Endothelial cell of umbilical vein (primary cell): ENCODE data around the gene SLC50A1. TPM values are rescaled to one million over a fixed set of nuclear protein-coding genes. Genes with fewer than 3 reads are reported as not detected.

Source experiments
- BruUV-seq: library from RNA; stranded (reverse); fragments of 400-500 nt; replicated peaks from 2 replicates; lab custom pipeline; 2021; lab: Mats Ljungman, UMichigan
- CTCF ChIA-PET: fragments of 300-600, 350-600 bp; sonication (Branson Sonifier 250); formaldehyde crosslinking; loops from one replicate; lab custom pipeline; 2021; ENCODE audit warnings: antibody characterized with exemption, inconsistent platforms; lab: Charles Lee
- POLR2A ChIA-PET: fragments of 300-600, 350-600 bp; sonication (Branson Sonifier 250); formaldehyde crosslinking; loops from one replicate; lab custom pipeline; 2021; ENCODE audit warnings: antibody characterized with exemption, inconsistent platforms; lab: Charles Lee
- DNase-seq: peaks from one replicate; pipeline ENCODE4 v3.0.0-alpha.2; 2011; ENCODE audit warnings: low read depth, low spot score
- FAIRE-seq: peaks from 2 replicates; lab custom pipeline; 2011; peaks lifted over from hg19 to GRCh38; lab: Jason Lieb, UNC
- H2AFZ ChIP-seq: 2 replicates; pipeline ENCODE4 v1.6.0; 2012; ENCODE audit warnings: low read depth, low read length, control low read depth, inconsistent platforms
- H3K27ac ChIP-seq: 2 replicates; pipeline ENCODE4 v1.5.1; 2011; ENCODE audit warnings: low read depth, mild to moderate bottlenecking, control low read depth, low read length, moderate library complexity; ENCODE audit not compliant: insufficient read depth
- H3K27me3 ChIP-seq, 2 experiments: 2 replicates each; pipeline versions ENCODE4 v1.6.0 to v1.6.1; 2011; ENCODE audit warnings: low read length in 2 of 2, mixed read lengths in 1 of 2; ENCODE audit not compliant: control insufficient read depth in 2 of 2, insufficient read depth in 2 of 2
- H3K36me3 ChIP-seq, 2 experiments: 2 replicates in 1 of 2; 3 replicates in 1 of 2; pipeline ENCODE4 v1.5.1; 2011; ENCODE audit warnings: low read length in 2 of 2, mild to moderate bottlenecking in 1 of 2, moderate library complexity in 1 of 2; ENCODE audit not compliant: control insufficient read depth in 2 of 2, insufficient read depth in 2 of 2; ENCODE audit errors: extremely low read depth in 1 of 2
- H3K4me1 ChIP-seq: 3 replicates; pipeline ENCODE4 v1.5.1; 2011; ENCODE audit warnings: mild to moderate bottlenecking, low read length; ENCODE audit not compliant: control insufficient read depth, insufficient read depth; ENCODE audit errors: extremely low read depth
- H3K4me2 ChIP-seq: 2 replicates; pipeline ENCODE4 v1.6.1; 2011; ENCODE audit warnings: low read length, control low read depth, mixed read lengths; ENCODE audit not compliant: insufficient read depth
- H3K4me3 ChIP-seq, 3 experiments: fragments of 200-600 bp in 1 of 3; sonication (generic), shearing (Covaris generic) in 1 of 3; replicated peaks in 1 of 3; 2 replicates each; pipeline ENCODE4 v1.5.1; 2011 to 2016; ENCODE audit warnings: control low read depth in 3 of 3, low read length in 3 of 3, mild to moderate bottlenecking in 2 of 3, inconsistent platforms in 1 of 3, low read depth in 1 of 3, moderate library complexity in 1 of 3; ENCODE audit not compliant: insufficient read depth in 1 of 3
- H3K79me2 ChIP-seq: 2 replicates; pipeline ENCODE4 v1.6.0; 2012; ENCODE audit warnings: low read length, inconsistent platforms; ENCODE audit not compliant: control insufficient read depth, insufficient read depth
- H3K9ac ChIP-seq: replicated peaks from 2 replicates; pipeline ENCODE3; 2011; ENCODE audit warnings: low read length, control low read depth; ENCODE audit not compliant: insufficient read depth; ENCODE audit errors: extremely low read depth
- H3K9me1 ChIP-seq: replicated peaks from 3 replicates; pipeline ENCODE4 v1.6.0; 2011; ENCODE audit warnings: mild to moderate bottlenecking, low read length; ENCODE audit not compliant: control insufficient read depth, insufficient read depth; ENCODE audit errors: extremely low read depth
- H3K9me3 ChIP-seq: replicated peaks from 2 replicates; pipeline ENCODE4 v1.5.1; 2012; ENCODE audit warnings: low read length, inconsistent platforms; ENCODE audit not compliant: control insufficient read depth, insufficient read depth
- H4K20me1 ChIP-seq: replicated peaks from 2 replicates; pipeline ENCODE3; 2011; ENCODE audit warnings: mild to moderate bottlenecking, low read length; ENCODE audit not compliant: control insufficient read depth, insufficient read depth; ENCODE audit errors: extremely low read depth
- EZH2 ChIP-seq: IDR thresholded peaks from 2 replicates; pipeline ENCODE4 v1.6.1; 2012; ENCODE audit warnings: borderline replicate concordance, low read depth, mild to moderate bottlenecking, moderate library complexity, low read length, inconsistent platforms; ENCODE audit not compliant: severe bottlenecking
- FOS ChIP-seq: IDR thresholded peaks from 2 replicates; pipeline ENCODE4 v1.6.1; 2011; ENCODE audit warnings: mild to moderate bottlenecking, low read length, moderate library complexity, borderline replicate concordance; ENCODE audit not compliant: insufficient read depth
- GATA2 ChIP-seq: IDR thresholded peaks from 2 replicates; pipeline ENCODE4 v1.7.0; 2011; ENCODE audit warnings: low read depth, mild to moderate bottlenecking, moderate library complexity, mixed read lengths, low read length; ENCODE audit not compliant: insufficient read length, insufficient read depth
- JUN ChIP-seq: IDR thresholded peaks from 2 replicates; pipeline ENCODE4 v1.6.1; 2011; ENCODE audit warnings: borderline replicate concordance, low read depth; ENCODE audit not compliant: insufficient read length, insufficient read depth
- MYC ChIP-seq: IDR thresholded peaks from one replicate; pipeline ENCODE4 v1.6.1; 2011; ENCODE audit warnings: mild to moderate bottlenecking, low read depth, low read length
- POLR2A ChIP-seq: IDR thresholded peaks from 2 replicates; pipeline ENCODE4 v1.6.1; 2012; ENCODE audit warnings: low read depth, mild to moderate bottlenecking, control low read depth, low read length
- POLR2AphosphoS5 ChIP-seq: IDR thresholded peaks from 2 replicates; pipeline ENCODE4 v1.6.1; 2012; ENCODE audit warnings: low read depth, mild to moderate bottlenecking, control low read depth, low read length, moderate library complexity; ENCODE audit not compliant: insufficient read depth
- dilution Hi-C: fragments of 300-500 bp; cut with MboI; formaldehyde crosslinking; loops from one replicate; pipeline ENCODE4 v1.15.0; 2019; ENCODE audit warnings: low sequenced_read_pairs; ENCODE audit not compliant: extremely low pct_ligation_motif_present
- intact Hi-C: fragments of 100-400 bp; cut with micrococcal nuclease; formaldehyde crosslinking; loops from one replicate; pipeline ENCODE4 v1.10.0; 2022
- polyA plus RNA-seq, 4 experiments: library from polyadenylated mRNA; depleted of rRNA in 3 of 4; stranded (reverse) in 3 of 4; unstranded in 1 of 4; fragments of >200 nt; gene quantifications; 2 replicates each; pipeline versions ENCODE4 v1.2.1 to v1.2.3, GENCODE V29; 2011 to 2012; ENCODE audit warnings: missing spikeins in 1 of 4
- total RNA-seq: library from RNA; stranded (reverse); gene quantifications from 2 replicates; pipeline ENCODE4 v1.2.3, GENCODE V29; 2021
- TF ChIP-seq, protein P1 (sequence below): IDR thresholded peaks from 2 replicates; pipeline ENCODE4 v1.6.1; 2011; ENCODE audit not compliant: insufficient read depth, insufficient read length
- TF ChIP-seq, protein P2 (sequence below), 2 donors: IDR thresholded peaks; 1 replicate in 1 of 2; 2 replicates in 1 of 2; pipeline ENCODE4 v1.5.1; 2011; ENCODE audit warnings: low read length in 2 of 2, mild to moderate bottlenecking in 2 of 2, moderate library complexity in 2 of 2, control low read depth in 1 of 2, inconsistent platforms in 1 of 2, low read depth in 1 of 2; ENCODE audit not compliant: insufficient read depth in 1 of 2; ENCODE audit errors: extremely low read depth in 1 of 2

SLC50A1 gene
- total and polyA plus RNA-seq, 2 donors (not counting 3 experiments of a cell fraction or from before 2014, with no cell fraction given): 29.5 to 66.1 TPM

DNA sequence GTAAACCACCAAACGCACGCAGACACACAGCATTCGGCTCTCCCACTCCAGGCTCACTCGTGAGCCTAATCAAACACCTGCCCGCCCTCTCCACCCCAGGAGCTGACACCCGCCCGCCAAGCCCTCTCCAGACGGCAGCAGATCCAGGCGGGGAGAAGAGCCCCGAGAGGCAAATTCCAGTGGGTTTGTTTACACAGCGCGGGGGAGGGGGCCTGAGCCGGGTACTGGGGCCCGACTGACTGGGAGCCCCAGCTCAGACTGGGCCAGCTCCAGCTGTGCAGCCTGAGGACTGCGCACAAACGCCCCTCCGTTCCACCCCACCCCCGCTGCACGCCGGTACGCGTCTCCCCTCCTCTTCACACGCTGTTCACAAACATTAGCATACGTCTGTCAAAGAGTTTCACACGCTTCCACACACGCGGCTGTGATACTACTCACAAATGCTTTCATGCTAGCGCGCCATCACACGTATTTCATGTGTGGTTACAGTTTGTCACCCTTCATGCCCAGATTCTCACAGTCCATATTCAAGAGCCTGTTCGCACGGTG lies 9.0 kb upstream of the SLC50A1 start:
- no peak overlapping the region for H2AFZ ChIP-seq
- intact Hi-C loops (loop anchor here (1.0 to 5.0 kb wide), 4 partner anchors 9 to 154 kb away; partner anchors contain the start of genes CKS1B, DPM3, SHC1 and SLC50A1), dilution Hi-C loops (no loop called here)
- H3K9me1 ChIP-seq: no peaks in the 10 kb centered on the region
- peak overlapping the region; percentile 46 for H3K27ac ChIP-seq
- ChIA-PET CTCF (interaction anchor here (0.7 to 15.5 kb wide), 5 partner anchors 19 to 46 kb away, joined by 3 to 204 read pairs (median 5); partner anchors contain the start of gene KRTCAP2), POLR2A (no interaction called here)
- H4K20me1 ChIP-seq: no peaks in the 10 kb centered on the region
- peaks cover 7 to 11% of the 10 kb centered on the region in 2 experiments for H3K36me3 ChIP-seq
- no peaks in the 10 kb centered on the region for H3K9me3 ChIP-seq
- H3K4me2 ChIP-seq: peak overlapping the region; percentile 19
- no TSS peak for BruUV-seq
- peak overlapping the region in 2 of 3 experiments; percentile 35 to 95 for H3K4me3 ChIP-seq
- peak overlapping the region; percentile 26 for H3K9ac ChIP-seq
- DNase-seq (peak; percentile 29), FAIRE-seq (no peak)
- H3K79me2 ChIP-seq: peaks cover 26% of the 10 kb centered on the region
- no peaks in the 10 kb centered on the region for H3K27me3 ChIP-seq
- peaks cover 57% of the 10 kb centered on the region for H3K4me1 ChIP-seq
- no peak for TF ChIP-seq GATA2
- no peak for TF ChIP-seq JUN

DNA sequence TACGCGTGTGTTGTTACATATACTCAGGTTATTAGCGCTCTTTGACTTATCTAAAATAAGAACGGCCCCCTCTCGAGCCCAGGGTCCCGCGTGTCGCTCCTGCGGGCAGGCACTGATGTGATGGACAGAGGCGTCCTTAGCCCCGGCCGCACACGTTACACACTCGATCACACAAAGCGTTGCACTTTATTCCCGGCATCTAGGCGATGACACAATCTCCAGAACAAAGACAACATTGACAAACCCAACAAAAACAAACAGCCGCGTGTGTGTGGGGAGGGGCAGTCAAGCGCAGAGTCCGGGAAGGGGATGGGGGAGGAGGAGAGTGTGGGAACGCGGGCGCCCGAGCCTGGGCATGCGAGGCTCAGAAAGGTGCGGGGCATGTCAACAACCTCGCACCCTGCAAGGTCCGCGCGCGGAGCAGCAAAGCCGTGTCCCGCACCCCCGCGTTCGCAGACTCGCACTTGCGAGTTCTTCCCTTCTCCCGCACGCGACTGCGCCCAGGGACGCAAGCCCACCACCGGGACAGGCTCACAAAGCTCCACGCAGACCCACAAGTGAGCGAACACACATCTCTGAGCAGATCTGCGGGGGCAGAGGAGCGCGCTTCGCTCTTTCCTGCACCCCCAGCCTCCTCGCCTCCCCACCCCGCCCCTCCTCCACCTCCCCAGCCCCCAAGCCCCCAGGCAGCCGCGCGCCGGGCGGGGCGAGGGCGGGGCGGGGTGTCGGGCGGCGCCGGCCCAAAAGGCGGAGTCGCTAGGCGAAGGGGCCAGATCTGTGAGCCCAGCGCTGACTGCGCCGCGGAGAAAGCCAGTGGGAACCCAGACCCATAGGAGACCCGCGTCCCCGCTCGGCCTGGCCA lies 8.3 kb upstream of the SLC50A1 start, which contains the start of gene EFNA1:
EFNA1 (plus strand) TSS at position 772 of the 862 bp plus-strand sequence. CDS start 102 bp downstream, outside the sequence.
- intact Hi-C loops: loop anchor here (1.0 to 5.0 kb wide), 4 partner anchors 8 to 155 kb away; partner anchors contain the start of genes CKS1B, DPM3, SHC1 and SLC50A1
- peaks cover 59% of the 10 kb centered on the region for H3K4me1 ChIP-seq
- peak within 1 kb of the TSS; percentile 92 for H3K9ac ChIP-seq
- ChIA-PET POLR2A (no interaction called here), CTCF (interaction anchor here (0.8 to 15.5 kb wide), 5 partner anchors 9 to 66 kb away, joined by 3 to 204 read pairs (median 4); no protein-coding TSS in a partner anchor)
- no peaks in the 10 kb centered on the region for H4K20me1 ChIP-seq
- no peaks in the 10 kb centered on the region for H3K9me3 ChIP-seq
- peak within 1 kb of the TSS; percentile 87 for H3K4me2 ChIP-seq
- DNase-seq (peak; percentile 93), FAIRE-seq (peak; percentile 93)
- peaks cover 10 to 15% of the 10 kb centered on the region in 2 experiments for H3K36me3 ChIP-seq
- no peaks in the 10 kb centered on the region for H3K27me3 ChIP-seq
- peak within 1 kb of the TSS; percentile 68 for H3K27ac ChIP-seq
- peak within 1 kb of the TSS; percentile 46 for H2AFZ ChIP-seq
- TF ChIP-seq POLR2A (peak; percentile 95), GATA2 (no peak), JUN (no peak), MYC (peak; percentile 14), FOS (no peak), POLR2AphosphoS5 (peak; percentile 85), EZH2 (no peak)
- TF ChIP-seq, protein P1, sequence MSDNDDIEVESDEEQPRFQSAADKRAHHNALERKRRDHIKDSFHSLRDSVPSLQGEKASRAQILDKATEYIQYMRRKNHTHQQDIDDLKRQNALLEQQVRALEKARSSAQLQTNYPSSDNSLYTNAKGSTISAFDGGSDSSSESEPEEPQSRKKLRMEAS: peak; percentile 39
- TF ChIP-seq, protein P2, sequence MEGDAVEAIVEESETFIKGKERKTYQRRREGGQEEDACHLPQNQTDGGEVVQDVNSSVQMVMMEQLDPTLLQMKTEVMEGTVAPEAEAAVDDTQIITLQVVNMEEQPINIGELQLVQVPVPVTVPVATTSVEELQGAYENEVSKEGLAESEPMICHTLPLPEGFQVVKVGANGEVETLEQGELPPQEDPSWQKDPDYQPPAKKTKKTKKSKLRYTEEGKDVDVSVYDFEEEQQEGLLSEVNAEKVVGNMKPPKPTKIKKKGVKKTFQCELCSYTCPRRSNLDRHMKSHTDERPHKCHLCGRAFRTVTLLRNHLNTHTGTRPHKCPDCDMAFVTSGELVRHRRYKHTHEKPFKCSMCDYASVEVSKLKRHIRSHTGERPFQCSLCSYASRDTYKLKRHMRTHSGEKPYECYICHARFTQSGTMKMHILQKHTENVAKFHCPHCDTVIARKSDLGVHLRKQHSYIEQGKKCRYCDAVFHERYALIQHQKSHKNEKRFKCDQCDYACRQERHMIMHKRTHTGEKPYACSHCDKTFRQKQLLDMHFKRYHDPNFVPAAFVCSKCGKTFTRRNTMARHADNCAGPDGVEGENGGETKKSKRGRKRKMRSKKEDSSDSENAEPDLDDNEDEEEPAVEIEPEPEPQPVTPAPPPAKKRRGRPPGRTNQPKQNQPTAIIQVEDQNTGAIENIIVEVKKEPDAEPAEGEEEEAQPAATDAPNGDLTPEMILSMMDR (IDR thresholded peaks at IDR 0.05; ENCODE audit: extremely low read depth in 1 of 2, insufficient read depth in 1 of 2, low read depth in 1 of 2, low read length in 2 of 2): no peak
- H3K9me1 ChIP-seq: no peaks in the 10 kb centered on the region
- peak within 1 kb of the TSS; percentile 51 to 95 (median 91) for H3K4me3 ChIP-seq
- peaks cover 29% of the 10 kb centered on the region for H3K79me2 ChIP-seq
- dilution Hi-C loops: no loop called here
- no TSS peak for BruUV-seq
